Measurements from ENCODE around the gene METTL3.

METTL3 gene

DNA sequence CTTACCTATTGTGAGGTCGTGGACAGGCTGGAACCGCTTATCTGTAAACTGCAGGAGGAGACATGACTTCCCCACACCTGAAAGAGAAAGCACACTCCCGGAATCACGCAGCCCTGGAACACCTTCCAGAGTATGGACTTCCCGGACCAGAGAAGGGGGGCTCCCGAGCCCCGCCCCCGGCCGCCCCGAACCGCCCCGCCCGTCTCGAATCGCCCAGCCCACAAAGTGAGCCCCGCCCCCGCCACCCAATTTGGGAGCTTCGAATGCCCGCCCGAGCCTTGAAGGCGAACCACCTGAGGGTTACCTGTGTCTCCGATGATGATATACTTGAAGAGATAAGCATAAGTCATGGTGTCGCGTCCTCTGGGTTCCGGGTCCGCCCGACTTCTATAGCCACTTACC, 34.6 kb downstream of the METTL3 start:
- peak; percentile 82 for DNase-seq (ENCODE audit: low read depth)

DNA sequence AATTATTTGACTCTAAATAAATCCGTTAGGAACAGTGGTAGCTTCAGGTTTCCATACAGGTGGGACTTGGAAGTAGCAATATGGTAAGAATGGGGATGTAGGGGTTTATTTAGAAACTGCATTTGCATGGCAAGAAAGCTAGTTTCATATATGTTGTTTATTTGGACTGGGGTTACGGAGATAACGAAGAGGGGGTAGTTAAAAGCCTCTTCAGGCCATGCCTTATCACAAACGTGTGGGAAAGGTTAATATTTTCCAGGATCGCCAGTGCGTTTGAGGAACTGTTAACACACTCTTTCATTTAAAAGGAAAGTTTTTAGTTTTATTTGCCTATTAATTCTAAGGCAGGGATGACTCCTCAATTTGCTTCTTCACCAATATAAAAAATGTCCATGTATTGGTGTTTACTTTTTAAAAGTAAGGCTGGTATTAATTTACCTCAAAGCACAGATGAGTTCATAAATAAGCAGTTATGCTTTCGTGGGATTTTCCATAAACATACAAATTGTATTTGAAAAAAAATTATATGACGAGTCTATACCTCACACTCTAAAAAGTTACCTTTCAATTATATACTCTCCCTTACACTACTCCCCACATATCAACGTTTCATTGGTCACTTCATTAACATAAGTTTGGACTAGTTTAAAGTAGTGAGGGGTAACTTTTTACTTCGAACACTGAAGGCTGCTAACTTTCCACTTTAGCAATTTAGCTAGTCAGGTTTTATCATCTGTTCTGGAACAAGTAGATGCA, 35.2 kb downstream of the METTL3 start:
- DNase-seq (ENCODE audit: low read depth) = no peak

GRCh38 chr14:21467616-21468015, 43.5 kb downstream of the METTL3 start:
- DNase-seq (ENCODE audit: low read depth) = no peak

DNA sequence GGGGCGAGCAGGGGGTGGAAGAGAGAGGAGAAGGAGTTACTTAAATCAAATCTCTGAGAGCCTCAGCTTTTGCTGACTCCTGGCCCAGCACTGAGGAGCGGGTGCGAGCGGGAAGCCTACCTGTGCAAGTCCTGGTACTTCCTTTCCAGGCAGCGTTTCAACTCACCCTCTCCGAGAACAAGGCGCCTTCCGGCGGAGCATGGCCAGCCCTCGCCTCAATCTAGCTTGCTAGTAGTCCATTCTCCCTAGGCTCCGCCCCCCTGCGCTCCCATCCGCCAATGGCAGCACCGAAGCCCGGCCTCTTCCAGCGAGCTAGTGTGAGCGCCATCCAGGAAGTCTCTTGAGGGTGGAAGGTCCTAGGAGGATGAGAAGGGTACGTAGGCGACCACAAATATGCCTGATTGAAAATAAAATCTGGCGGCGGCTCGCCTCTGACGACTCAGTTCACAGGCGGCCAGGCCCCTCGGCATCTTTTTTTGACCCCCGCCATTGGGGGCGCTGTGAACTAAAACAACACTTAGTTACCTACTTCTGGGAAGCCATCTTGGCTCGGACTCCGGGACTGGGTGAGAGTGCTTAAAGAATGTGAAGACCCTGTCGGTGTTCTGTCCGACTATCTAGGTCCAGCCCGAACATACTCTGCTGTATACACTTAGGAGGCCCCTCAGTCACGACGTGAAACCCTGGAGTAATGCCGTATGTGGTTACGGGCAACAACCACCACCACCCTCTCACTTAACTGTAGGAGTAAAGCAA, 55.0 kb downstream of the METTL3 start, which contains the start of gene CHD8:
Gene CHD8 (minus strand): TSS at position 212 of the 756 bp plus-strand sequence. CDS start 24,480 bp downstream, outside the sequence.
- DNase-seq (ENCODE audit: low read depth) = peak; percentile 97

DNA sequence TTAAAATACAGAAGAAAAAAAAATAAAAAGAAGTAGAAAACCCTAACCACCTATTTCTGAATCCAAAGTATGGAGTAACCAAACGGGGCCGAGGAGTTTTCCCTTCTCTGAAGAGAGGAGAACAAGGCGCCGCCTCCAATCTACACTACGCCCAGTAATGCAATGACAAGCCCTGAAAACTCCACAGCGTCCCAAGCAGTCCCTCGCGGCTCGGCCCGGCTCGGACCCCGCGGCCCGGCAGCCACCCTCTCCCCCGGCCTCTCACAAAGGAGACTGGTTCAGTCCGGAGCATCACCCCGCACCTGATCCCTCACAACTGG, 55.6 kb downstream of the METTL3 start:
- DNase-seq (ENCODE audit: low read depth) = no peak

- DNase-seq (ENCODE audit: low read depth) = no peak
Measured at GRCh38 chr14:21454843-21455544, 56.1 kb downstream of the METTL3 start.

DNA sequence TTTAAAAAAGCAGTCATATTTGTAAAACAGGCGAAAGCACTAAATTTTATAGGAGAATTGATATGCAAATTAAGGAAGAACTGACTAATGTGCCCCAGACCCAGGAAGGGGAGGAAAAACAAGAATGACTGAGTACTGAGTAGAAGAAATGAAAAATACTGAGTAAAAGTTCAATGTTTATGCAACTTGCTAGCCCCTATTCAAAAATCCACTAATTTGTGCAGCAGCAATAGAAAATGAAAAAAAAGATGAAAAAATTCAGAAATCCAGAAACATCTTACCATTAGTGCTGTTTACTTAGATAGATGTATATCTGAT, 61.3 kb downstream of the METTL3 start:
- no peak for DNase-seq (ENCODE audit: low read depth)

Data from activated T-cell treated with anti-CD3 and anti-CD28 coated beads for 1 hour (primary cell).